Activated CD4-positive, alpha-beta T cell treated with anti-CD3 and anti-CD28 coated beads, Interleukin-2, amount 50 U/mL, for 16 hours (primary cell): ENCODE data around the gene MANEAL.

Experiments used
- DNase-seq: peaks from one replicate; pipeline ENCODE4 v3.0.0-alpha.2; 2020

Gene MANEAL

GRCh38 chr1:37792943-37793686, 532 bp upstream of the MANEAL start:
- DNase-seq, result no peak

- DNase-seq, result no peak
Observed at GRCh38 chr1:37794372-37795339, 1.0 kb downstream of the MANEAL start.

- peak; percentile 45 for DNase-seq
Observed at GRCh38 chr1:37795340-37796125, 1.9 kb downstream of the MANEAL start.

GRCh38 chr1:37797750-37798345, 4.2 kb downstream of the MANEAL start:
- DNase-seq, result no peak

- DNase-seq, result no peak
Observed at GRCh38 chr1:37802439-37802838, 8.8 kb downstream of the MANEAL start.

- DNase-seq, result no peak
Observed at GRCh38 chr1:37807220-37807554, 13.5 kb downstream of the MANEAL start.

- DNase-seq, result peak; percentile 94
Observed at GRCh38 chr1:37807555-37808368, 14.1 kb downstream of the MANEAL start, which contains the start of the genes C1orf122 and YRDC. Gene C1orf122, plus strand, starts transcription at chr1:37807790. Its CDS starts 615 bp downstream, at chr1:37808405. Gene YRDC, minus strand, starts transcription at chr1:37808208. Its CDS starts 28 bp downstream, at chr1:37808180.

GRCh38 chr1:37808369-37809319, 15.0 kb downstream of the MANEAL start:
- DNase-seq, result peak; percentile 55

GRCh38 chr1:37809942-37810341, 16.3 kb downstream of the MANEAL start:
- DNase-seq, result no peak

- DNase-seq, result peak; percentile 78
Observed at GRCh38 chr1:37811027-37811655, 17.5 kb downstream of the MANEAL start.

- DNase-seq, result no peak
Observed at GRCh38 chr1:37813529-37814145, 20.0 kb downstream of the MANEAL start.

GRCh38 chr1:37814252-37814651, 20.6 kb downstream of the MANEAL start:
- no peak for DNase-seq

- DNase-seq, result no peak
Observed at GRCh38 chr1:37817481-37817880, 23.8 kb downstream of the MANEAL start.

- DNase-seq, result no peak
Observed at GRCh38 chr1:37821481-37821880, 27.8 kb downstream of the MANEAL start.

- peak; percentile 57 for DNase-seq
Observed at GRCh38 chr1:37822906-37823815, 29.5 kb downstream of the MANEAL start.

GRCh38 chr1:37824001-37824400, 30.4 kb downstream of the MANEAL start:
- DNase-seq, result no peak

GRCh38 chr1:37825506-37825905, 31.9 kb downstream of the MANEAL start:
- peak; percentile 16 for DNase-seq

- DNase-seq, result no peak
Observed at GRCh38 chr1:37828410-37829074, 34.9 kb downstream of the MANEAL start.
